GM13976 (cell line): ENCODE results near the gene RPL18.
A peak's percentile ranks its signal among the peaks of the same experiment; 100 is the strongest.

ENCODE experiments used
- DNase-seq: peaks from one replicate; pipeline ENCODE4 v3.0.0; 2012; ENCODE audit warnings: low spot score
- CTCF ChIP-seq: IDR thresholded peaks from 2 replicates; pipeline ENCODE4 v1.5.1; 2012; ENCODE audit warnings: borderline replicate concordance, mild to moderate bottlenecking; ENCODE audit not compliant: insufficient read depth; ENCODE audit errors: extremely low read depth, missing control alignments, control extremely low read depth
- in situ Hi-C: fragments of 300-500 bp; cut with MboI; formaldehyde crosslinking; loops from one replicate; pipeline ENCODE4 v1.12.0; 2022; ENCODE audit warnings: low sequenced_read_pairs, mixed read lengths, inconsistent platforms; ENCODE audit not compliant: unreplicated experiment

Gene RPL18

GRCh38 chr19:48618916-48619691, at the start of gene RPL18, which contains the start of gene SPHK2:
Gene RPL18, minus strand, starts transcription at chr19:48619178. Its CDS starts 35 bp downstream, at chr19:48619143.
Gene SPHK2, plus strand, starts transcription at chr19:48619506. Its CDS starts 1,009 bp downstream, at chr19:48620515.
- TF ChIP-seq CTCF = no peak
- in situ Hi-C loops = no loop called here
- DNase-seq = peak; percentile 99

GRCh38 chr19:48668761-48669160, 49.8 kb upstream of the RPL18 start:
- no peak for DNase-seq
- TF ChIP-seq CTCF = no peak
- in situ Hi-C loops = no loop called here

GRCh38 chr19:48668332-48668731, 49.4 kb upstream of the RPL18 start:
- in situ Hi-C loops = no loop called here
- no peak for TF ChIP-seq CTCF
- no peak for DNase-seq

GRCh38 chr19:48665786-48666185, 46.8 kb upstream of the RPL18 start:
- no peak for TF ChIP-seq CTCF
- in situ Hi-C loops = no loop called here
- DNase-seq = no peak

- in situ Hi-C loops = no loop called here
- TF ChIP-seq CTCF = no peak
- no peak for DNase-seq
Measured at GRCh38 chr19:48664476-48664875, 45.5 kb upstream of the RPL18 start.

GRCh38 chr19:48663667-48664066, 44.7 kb upstream of the RPL18 start:
- DNase-seq = no peak
- in situ Hi-C loops = no loop called here
- no peak for TF ChIP-seq CTCF
